K562 (cell line): ENCODE results near the gene UBE2H. TPM values are rescaled to one million over a fixed set of nuclear protein-coding genes. Genes with fewer than 3 reads are reported as not detected.
A peak's percentile ranks its signal among the peaks of the same experiment; 100 is the strongest.

Experiments
- ATAC-seq: fragments of 200-7000 bp; cut with Tn5 transposase; 3 replicates; pipeline ENCODE4 v1.9.1; 2020; ENCODE audit warnings: moderate library complexity
- BruUV-seq: library from RNA; stranded (reverse); fragments of 400-500 nt; replicated peaks from 2 replicates; lab custom pipeline; 2021; lab: Mats Ljungman, UMichigan
- CTCF ChIA-PET: fragments of 300-600 bp; formaldehyde crosslinking; extraction: SDS; loops from one replicate; lab custom pipeline; 2021; ENCODE audit warnings: low intra/inter-chr PET ratio; lab: Yijun Ruan, JAX
- POLR2A ChIA-PET: fragments of 300-600, 350-650 bp; sonication (Branson Sonifier 250); formaldehyde crosslinking; extraction: SDS; loops from one replicate; lab custom pipeline; 2021; ENCODE audit warnings: antibody characterized with exemption, inconsistent platforms; lab: Yijun Ruan, JAX
- DNase-seq, 4 experiments: peaks; one replicate each; pipeline versions ENCODE4 v3.0.0 to v3.0.0-alpha.2; 2011 to 2018; ENCODE audit warnings: low spot score in 3 of 4, mixed read lengths in 3 of 4; ENCODE audit errors: extremely low read depth in 1 of 4
- FAIRE-seq: peaks from 2 replicates; lab custom pipeline; 2011; peaks lifted over from hg19 to GRCh38; lab: Jason Lieb, UNC
- H2AFZ ChIP-seq: 2 replicates; pipeline ENCODE4 v1.6.0; 2011; ENCODE audit warnings: low read depth, low read length, control low read depth, inconsistent platforms
- H3K27ac ChIP-seq: fragments of 200-600 bp; 3 replicates; pipeline ENCODE4 v1.8.0; 2011; ENCODE audit warnings: low read depth, mild to moderate bottlenecking, control low read depth, inconsistent platforms, low read length, moderate library complexity, mixed read lengths; ENCODE audit errors: extremely low read depth
- H3K27me3 ChIP-seq, 2 experiments: fragments of 300-600 bp in 1 of 2; 2 replicates in 1 of 2; 3 replicates in 1 of 2; pipeline versions ENCODE4 v1.6.0 to v1.8.0; 2011; ENCODE audit warnings: inconsistent platforms in 2 of 2, low read length in 2 of 2, mild to moderate bottlenecking in 1 of 2, mixed read lengths in 1 of 2, moderate library complexity in 1 of 2; ENCODE audit not compliant: control insufficient read depth in 2 of 2, insufficient read depth in 2 of 2
- H3K36me3 ChIP-seq: fragments of 300-600 bp; 3 replicates; pipeline ENCODE4 v1.8.0; 2011; ENCODE audit warnings: mild to moderate bottlenecking, low read length, inconsistent platforms; ENCODE audit not compliant: control insufficient read depth, insufficient read depth
- H3K4me1 ChIP-seq, 2 experiments: fragments of 200-600 bp in 1 of 2; replicated peaks in 1 of 2; 2 replicates in 1 of 2; 3 replicates in 1 of 2; pipeline versions ENCODE4 v1.5.1 to v1.8.0; 2011; ENCODE audit warnings: inconsistent platforms in 2 of 2, low read length in 2 of 2, mild to moderate bottlenecking in 1 of 2, mixed read lengths in 1 of 2, moderate library complexity in 1 of 2; ENCODE audit not compliant: control insufficient read depth in 2 of 2, insufficient read depth in 2 of 2
- H3K4me2 ChIP-seq: 2 replicates; pipeline ENCODE4 v1.6.1; 2011; ENCODE audit warnings: low read length, control low read depth, inconsistent platforms, mixed read lengths; ENCODE audit not compliant: insufficient read depth
- H3K4me3 ChIP-seq: fragments of 200-600 bp; sonication (generic), shearing (Covaris generic); 2 replicates; pipeline ENCODE4 v1.5.1; 2016; ENCODE audit warnings: control low read depth, inconsistent platforms
- H3K79me2 ChIP-seq: fragments of 200-600 bp; 3 replicates; pipeline ENCODE4 v1.8.0; 2011; ENCODE audit warnings: low read length, inconsistent platforms; ENCODE audit not compliant: control insufficient read depth, insufficient read depth
- H3K9ac ChIP-seq, 2 experiments: 2 replicates each; pipeline versions ENCODE4 v1.6.0 to v1.6.1; 2011; ENCODE audit warnings: low read depth in 2 of 2, low read length in 2 of 2, control low read depth in 1 of 2, inconsistent platforms in 1 of 2, mild to moderate bottlenecking in 1 of 2, mixed read lengths in 1 of 2; ENCODE audit not compliant: insufficient read depth in 1 of 2
- H3K9me1 ChIP-seq: one replicate; pipeline ENCODE4 v1.6.0; 2011; ENCODE audit warnings: inconsistent platforms, mild to moderate bottlenecking, low read length, moderate library complexity; ENCODE audit not compliant: control insufficient read depth, insufficient read depth
- H3K9me3 ChIP-seq: replicated peaks from 2 replicates; pipeline ENCODE4 v1.5.1; 2011; ENCODE audit warnings: low read depth, low read length, inconsistent platforms; ENCODE audit not compliant: control insufficient read depth, insufficient read depth
- H4K20me1 ChIP-seq: replicated peaks from 2 replicates; pipeline ENCODE4 v1.6.1; 2011; ENCODE audit warnings: low read length, inconsistent platforms, mixed read lengths; ENCODE audit not compliant: control insufficient read depth, insufficient read depth
- BRF2 ChIP-seq: IDR thresholded peaks from 3 replicates; pipeline ENCODE4 v1.6.1; 2011; ENCODE audit warnings: borderline replicate concordance, mild to moderate bottlenecking; ENCODE audit not compliant: insufficient read length, insufficient read depth
- CAMTA2 ChIP-seq: fragments of 250-450 bp; sonication (Bioruptor Pico); conservative IDR thresholded peaks from 2 replicates; pipeline ENCODE4 v1.5.1; 2022
- ETS2 ChIP-seq: IDR thresholded peaks from 2 replicates; pipeline ENCODE4 v1.6.1; 2016; ENCODE audit warnings: borderline replicate concordance, missing genetic modification characterization, mild to moderate bottlenecking, moderate library complexity, missing compliant biosample characterization; ENCODE audit not compliant: poor library complexity, severe bottlenecking
- FOXA3 ChIP-seq, 2 experiments: fragments of 450-650 bp in 1 of 2; sonication (generic) in 1 of 2; formaldehyde crosslinking; IDR thresholded peaks in 1 of 2; conservative IDR thresholded peaks in 1 of 2; 2 replicates each; pipeline versions ENCODE4 v1.4.0 to v1.8.0; 2020 to 2022; ENCODE audit warnings: mild to moderate bottlenecking in 2 of 2, missing genetic modification reagents in 1 of 2
- FOXO4 ChIP-seq: fragments of 450-650 bp; formaldehyde crosslinking; IDR thresholded peaks from 2 replicates; pipeline ENCODE4 v1.4.0; 2020; ENCODE audit warnings: mild to moderate bottlenecking, moderate library complexity
- FOXP4 ChIP-seq: sonication (generic); formaldehyde crosslinking; IDR thresholded peaks from 2 replicates; pipeline ENCODE4 v1.8.0; 2022; ENCODE audit warnings: mild to moderate bottlenecking, missing genetic modification reagents, borderline replicate concordance
- GTF2B ChIP-seq: IDR thresholded peaks from 2 replicates; pipeline ENCODE4 v1.6.1; 2011; ENCODE audit not compliant: insufficient read length; ENCODE audit errors: extremely low read depth
- HNRNPK ChIP-seq: fragments of 200-400 bp; formaldehyde crosslinking; IDR thresholded peaks from one replicate; pipeline ENCODE4 v1.6.1; 2018; ENCODE audit warnings: mild to moderate bottlenecking, low read depth, low read length; ENCODE audit not compliant: poor library complexity, severe bottlenecking
- SFPQ ChIP-seq: fragments of 200-400 bp; formaldehyde crosslinking; IDR thresholded peaks from 2 replicates; pipeline ENCODE4 v1.6.1; 2017; ENCODE audit warnings: mild to moderate bottlenecking, low read depth, low read length, moderate library complexity
- ZBTB17 ChIP-seq: fragments of 450-650 bp; formaldehyde crosslinking; IDR thresholded peaks from 2 replicates; pipeline ENCODE4 v1.4.0; 2020; ENCODE audit warnings: mild to moderate bottlenecking
- WGBS: fragments of 100-300 bp; shearing (Covaris generic); methylation state at CpG from one replicate; pipeline ENCODE4 v1.1.6; 2016; ENCODE audit warnings: low coverage, mixed read lengths; ENCODE audit not compliant: insufficient coverage; ENCODE audit errors: missing lambda C conversion rate; 5-methylcytosine and 5-hydroxymethylcytosine counted together
- in situ Hi-C: fragments of 300-500 bp; cut with MboI; formaldehyde crosslinking; loops from 4 replicates; pipeline ENCODE4 v1.15.0; 2018; ENCODE audit warnings: inconsistent platforms, mixed read lengths
- intact Hi-C: fragments of 100-400 bp; cut with micrococcal nuclease; formaldehyde crosslinking; loops from 2 replicates; pipeline ENCODE4 v1.14.2; 2022
- polyA plus RNA-seq, 8 experiments: library from polyadenylated mRNA; depleted of rRNA in 4 of 8; stranded (reverse) in 5 of 8; unstranded in 3 of 8; fragments of >200 nt; fragmentation: Nextera tagmentation in 2 of 8; fragmentation: Illumina TruSeq in 1 of 8; extraction: Ambion mirVana in 2 of 8; extraction: Trizol in 1 of 8; gene quantifications; 2 replicates each; pipeline versions ENCODE4 v1.2.1 to v1.2.3, GENCODE V29; 2011 to 2014; ENCODE audit warnings: inconsistent platforms in 1 of 8, missing spikeins in 1 of 8
- total RNA-seq, 7 experiments: library from RNA; depleted of rRNA in 6 of 7; stranded (reverse); fragments of >200 nt in 6 of 7; fragmentation: Illumina TruSeq in 2 of 7; extraction: Trizol in 2 of 7; gene quantifications; 2 replicates each; pipeline versions ENCODE4 v1.2.1 to v1.2.3, GENCODE V29; 2011 to 2021; ENCODE audit warnings: low replicate concordance in 1 of 7

The UBE2H gene
- total and polyA plus RNA-seq, 9 of the 15 experiments (the other 6 are each of a cell fraction or from before 2014, with no cell fraction given): 6.3 to 33.0 (median 13.3) TPM

- TF ChIP-seq SFPQ: no peak
- no peak for TF ChIP-seq HNRNPK
- no peak for TF ChIP-seq ZBTB17
- no peak for TF ChIP-seq FOXP4 (CRISPR knock-in tag)
- TF ChIP-seq FOXA3 (CRISPR knock-in tag; conservative IDR thresholded peaks at IDR 0.05 in 1 of 2, IDR thresholded peaks at IDR 0.05 in 1 of 2): no peak
Observed at GRCh38 chr7:129943352-129943751, 9.4 kb downstream of the UBE2H start (continued).

- H3K27ac ChIP-seq: no peak overlapping the region
- 39% methylated on average over 2 of the region's 2 CpGs for WGBS
- H3K27me3 ChIP-seq: no peaks in the 10 kb centered on the region
- intact Hi-C loops (no loop called here), in situ Hi-C loops (no loop called here)
- no peaks in the 10 kb centered on the region for H3K79me2 ChIP-seq
- no peak overlapping the region for H3K4me2 ChIP-seq
- POLR2A ChIA-PET: no interaction called here
- H3K9ac ChIP-seq: no peak overlapping the region
- CTCF ChIA-PET: no interaction called here
- no peaks in the 10 kb centered on the region for H4K20me1 ChIP-seq
- no peaks in the 10 kb centered on the region for H3K9me3 ChIP-seq
- H3K4me1 ChIP-seq: no peaks in the 10 kb centered on the region; a peak in 1 of 5 replicates
- ATAC-seq: peak; percentile 31; the same call in 2 of the 3 replicates
- H3K9me1 ChIP-seq: no peaks in the 10 kb centered on the region
- H2AFZ ChIP-seq: no peak overlapping the region
- FAIRE-seq: no peak
- no peak for DNase-seq
- H3K36me3 ChIP-seq: no peaks in the 10 kb centered on the region
- BruUV-seq: no TSS peak
- no peak overlapping the region for H3K4me3 ChIP-seq
- TF ChIP-seq BRF2 (no peak), FOXO4 (CRISPR knock-in tag) (no peak), ETS2 (no peak), CAMTA2 (no peak), GTF2B (no peak)
Observed at GRCh38 chr7:129940329-129940728, 12.4 kb downstream of the UBE2H start.
